HEK293 (cell line): Measurements from ENCODE around the gene ATPAF2.

Experiments used
- CTCF ChIA-PET: fragments of 350-600 bp; formaldehyde crosslinking; extraction: SDS; loops from one replicate; lab custom pipeline; 2021; ENCODE audit warnings: antibody characterized with exemption; lab: Yijun Ruan, JAX
- POLR2A ChIA-PET: fragments of 300-600 bp; formaldehyde crosslinking; extraction: SDS; loops from one replicate; lab custom pipeline; 2020; ENCODE audit warnings: antibody characterized with exemption, inconsistent platforms; lab: Yijun Ruan, JAX
- H3K27ac ChIP-seq: fragments of 200-500 bp; sonication (Bioruptor generic); 2 replicates; pipeline ENCODE4 v1.5.1; 2014; ENCODE audit warnings: low read depth, low read length, control low read depth, inconsistent platforms; ENCODE audit errors: extremely low read depth
- H3K36me3 ChIP-seq, 2 experiments: fragments of 200-500 bp in 1 of 2; sonication (Bioruptor generic) in 1 of 2; 1 replicate in 1 of 2; 2 replicates in 1 of 2; pipeline ENCODE4 v1.5.1; 2014 to 2017; ENCODE audit warnings: inconsistent platforms in 2 of 2, low read length in 2 of 2; ENCODE audit not compliant: control insufficient read depth in 2 of 2, insufficient read depth in 1 of 2
- H3K4me1 ChIP-seq: fragments of 200-500 bp; sonication (Bioruptor generic); 2 replicates; pipeline ENCODE4 v1.5.1; 2014; ENCODE audit warnings: mild to moderate bottlenecking, low read length, inconsistent platforms; ENCODE audit not compliant: control insufficient read depth, insufficient read depth
- H3K4me3 ChIP-seq: 2 replicates; pipeline ENCODE4 v1.5.1; 2011; ENCODE audit warnings: low read depth, mild to moderate bottlenecking, control low read depth, low read length, moderate library complexity
- H3K9me3 ChIP-seq: fragments of 200-500 bp; sonication (Bioruptor generic); 2 replicates; pipeline ENCODE4 v1.5.1; 2014; ENCODE audit warnings: low read depth, low read length, inconsistent platforms; ENCODE audit not compliant: control insufficient read depth, insufficient read depth
- HOXC10 ChIP-seq: sonication (generic); formaldehyde crosslinking; IDR thresholded peaks from 2 replicates; pipeline ENCODE4 v1.8.1; 2023; ENCODE audit warnings: mild to moderate bottlenecking, missing genetic modification reagents
- KLF10 ChIP-seq: fragments of 450-650 bp; IDR thresholded peaks from 2 replicates; pipeline ENCODE4 v1.5.1; 2018; ENCODE audit warnings: missing biosample characterization, mild to moderate bottlenecking, missing genetic modification characterization
- PRDM4 ChIP-seq: fragments of 450-650 bp; formaldehyde crosslinking; IDR thresholded peaks from 2 replicates; pipeline ENCODE4 v1.5.1; 2017; ENCODE audit warnings: missing biosample characterization, missing genetic modification characterization
- SCRT1 ChIP-seq: fragments of 450-650 bp; formaldehyde crosslinking; IDR thresholded peaks from 2 replicates; pipeline ENCODE4 v1.5.1; 2016; ENCODE audit warnings: missing biosample characterization, missing genetic modification characterization, borderline replicate concordance
- TRIM28 ChIP-seq: IDR thresholded peaks from 2 replicates; pipeline ENCODE4 v1.6.1; 2011; ENCODE audit warnings: low read length, control low read depth, borderline replicate concordance
- TSHZ1 ChIP-seq: fragments of 450-650 bp; formaldehyde crosslinking; IDR thresholded peaks from 2 replicates; pipeline ENCODE4 v1.5.1; 2016; ENCODE audit warnings: missing biosample characterization, missing genetic modification characterization, borderline replicate concordance
- ZBTB11 ChIP-seq: fragments of 450-650 bp; formaldehyde crosslinking; conservative IDR thresholded peaks from 2 replicates; pipeline ENCODE4 v1.5.1; 2016; ENCODE audit warnings: low read depth, missing biosample characterization, missing genetic modification characterization
- ZNF16 ChIP-seq: fragments of 450-650 bp; formaldehyde crosslinking; IDR thresholded peaks from 2 replicates; pipeline ENCODE4 v1.5.1; 2016; ENCODE audit warnings: low read depth, missing biosample characterization, missing genetic modification characterization
- ZNF169 ChIP-seq: fragments of 450-650 bp; formaldehyde crosslinking; IDR thresholded peaks from 2 replicates; pipeline ENCODE4 v1.5.1; 2016; ENCODE audit warnings: missing biosample characterization, missing genetic modification characterization
- ZNF184 ChIP-seq: fragments of 450-650 bp; IDR thresholded peaks from 2 replicates; pipeline ENCODE4 v1.5.1; 2018; ENCODE audit warnings: missing biosample characterization, mild to moderate bottlenecking, missing genetic modification characterization
- ZNF24 ChIP-seq: fragments of 450-650 bp; formaldehyde crosslinking; IDR thresholded peaks from 2 replicates; pipeline ENCODE4 v1.5.1; 2016; ENCODE audit warnings: missing biosample characterization, missing genetic modification characterization
- ZNF37A ChIP-seq: fragments of 450-650 bp; IDR thresholded peaks from 2 replicates; pipeline ENCODE4 v1.5.1; 2018; ENCODE audit warnings: missing biosample characterization, missing genetic modification characterization
- ZNF426 ChIP-seq: fragments of 450-650 bp; formaldehyde crosslinking; IDR thresholded peaks from 2 replicates; pipeline ENCODE4 v1.5.1; 2017; ENCODE audit warnings: missing biosample characterization, missing genetic modification characterization, mild to moderate bottlenecking, inconsistent platforms, moderate library complexity
- ZNF473 ChIP-seq: fragments of 450-650 bp; formaldehyde crosslinking; IDR thresholded peaks from 2 replicates; pipeline ENCODE4 v1.5.1; 2017; ENCODE audit warnings: missing biosample characterization, missing genetic modification characterization
- ZNF549 ChIP-seq: fragments of 450-650 bp; IDR thresholded peaks from 2 replicates; pipeline ENCODE4 v1.5.1; 2018; ENCODE audit warnings: missing biosample characterization, missing genetic modification characterization, mild to moderate bottlenecking, inconsistent platforms, moderate library complexity
- ZNF623 ChIP-seq: fragments of 450-650 bp; formaldehyde crosslinking; IDR thresholded peaks from 2 replicates; pipeline ENCODE4 v1.5.1; 2016; ENCODE audit warnings: missing biosample characterization, missing genetic modification characterization
- TF ChIP-seq, protein P1 (sequence below): fragments of 450-650 bp; formaldehyde crosslinking; IDR thresholded peaks from 2 replicates; pipeline ENCODE4 v1.5.1; 2016; ENCODE audit warnings: missing biosample characterization, missing genetic modification characterization
- TF ChIP-seq, protein P2 (sequence below): fragments of 450-650 bp; formaldehyde crosslinking; IDR thresholded peaks from 2 replicates; pipeline ENCODE4 v1.5.1; 2016; ENCODE audit warnings: missing biosample characterization, missing genetic modification characterization
- TF ChIP-seq, protein P3 (sequence below): fragments of 450-650 bp; formaldehyde crosslinking; optimal IDR thresholded peaks from 2 replicates; pipeline ENCODE3; 2016; ENCODE audit warnings: missing biosample characterization, mild to moderate bottlenecking, missing genetic modification characterization
- TF ChIP-seq, protein P4 (sequence below): fragments of 450-650 bp; formaldehyde crosslinking; IDR thresholded peaks from 2 replicates; pipeline ENCODE4 v1.5.1; 2016; ENCODE audit warnings: missing biosample characterization, missing genetic modification characterization

Gene ATPAF2

GRCh38 chr17:18037486-18037885 is 1.5 kb downstream of the ATPAF2 start:
- H3K9me3 ChIP-seq, result no peaks in the 10 kb centered on the region
- no peaks in the 10 kb centered on the region; a peak in 1 of 3 replicates for H3K36me3 ChIP-seq
- TF ChIP-seq, protein P1, sequence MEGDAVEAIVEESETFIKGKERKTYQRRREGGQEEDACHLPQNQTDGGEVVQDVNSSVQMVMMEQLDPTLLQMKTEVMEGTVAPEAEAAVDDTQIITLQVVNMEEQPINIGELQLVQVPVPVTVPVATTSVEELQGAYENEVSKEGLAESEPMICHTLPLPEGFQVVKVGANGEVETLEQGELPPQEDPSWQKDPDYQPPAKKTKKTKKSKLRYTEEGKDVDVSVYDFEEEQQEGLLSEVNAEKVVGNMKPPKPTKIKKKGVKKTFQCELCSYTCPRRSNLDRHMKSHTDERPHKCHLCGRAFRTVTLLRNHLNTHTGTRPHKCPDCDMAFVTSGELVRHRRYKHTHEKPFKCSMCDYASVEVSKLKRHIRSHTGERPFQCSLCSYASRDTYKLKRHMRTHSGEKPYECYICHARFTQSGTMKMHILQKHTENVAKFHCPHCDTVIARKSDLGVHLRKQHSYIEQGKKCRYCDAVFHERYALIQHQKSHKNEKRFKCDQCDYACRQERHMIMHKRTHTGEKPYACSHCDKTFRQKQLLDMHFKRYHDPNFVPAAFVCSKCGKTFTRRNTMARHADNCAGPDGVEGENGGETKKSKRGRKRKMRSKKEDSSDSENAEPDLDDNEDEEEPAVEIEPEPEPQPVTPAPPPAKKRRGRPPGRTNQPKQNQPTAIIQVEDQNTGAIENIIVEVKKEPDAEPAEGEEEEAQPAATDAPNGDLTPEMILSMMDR, result no peak
- TF ChIP-seq ZNF16 (no peak), TRIM28 (no peak), ZBTB11 (tag by site-specific recombination) (no peak), ZNF184 (no peak), ZNF549 (tag by site-specific recombination) (no peak), PRDM4 (tag by site-specific recombination) (no peak), ZNF426 (tag by site-specific recombination) (no peak)
- TF ChIP-seq, protein P2, sequence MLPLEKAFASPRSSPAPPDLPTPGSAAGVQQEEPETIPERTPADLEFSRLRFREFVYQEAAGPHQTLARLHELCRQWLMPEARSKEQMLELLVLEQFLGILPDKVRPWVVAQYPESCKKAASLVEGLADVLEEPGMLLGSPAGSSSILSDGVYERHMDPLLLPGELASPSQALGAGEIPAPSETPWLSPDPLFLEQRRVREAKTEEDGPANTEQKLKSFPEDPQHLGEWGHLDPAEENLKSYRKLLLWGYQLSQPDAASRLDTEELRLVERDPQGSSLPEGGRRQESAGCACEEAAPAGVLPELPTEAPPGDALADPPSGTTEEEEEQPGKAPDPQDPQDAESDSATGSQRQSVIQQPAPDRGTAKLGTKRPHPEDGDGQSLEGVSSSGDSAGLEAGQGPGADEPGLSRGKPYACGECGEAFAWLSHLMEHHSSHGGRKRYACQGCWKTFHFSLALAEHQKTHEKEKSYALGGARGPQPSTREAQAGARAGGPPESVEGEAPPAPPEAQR, result no peak
- TF ChIP-seq, all 188 proteins: peak for 0
- peaks cover 18% of the 10 kb centered on the region for H3K4me1 ChIP-seq
- POLR2A ChIA-PET, result interaction anchor here (0.6 kb wide), 1 partner anchor 76 kb away, joined by 3 read pairs; no protein-coding TSS in a partner anchor
- H3K27ac ChIP-seq, result no peak overlapping the region
- no peak overlapping the region for H3K4me3 ChIP-seq
- CTCF ChIA-PET, result interaction anchor here (0.7 to 8.1 kb wide), 4 partner anchors 119 to 1531 kb away, joined by 3 to 54 read pairs (median 11); no protein-coding TSS in a partner anchor

DNA sequence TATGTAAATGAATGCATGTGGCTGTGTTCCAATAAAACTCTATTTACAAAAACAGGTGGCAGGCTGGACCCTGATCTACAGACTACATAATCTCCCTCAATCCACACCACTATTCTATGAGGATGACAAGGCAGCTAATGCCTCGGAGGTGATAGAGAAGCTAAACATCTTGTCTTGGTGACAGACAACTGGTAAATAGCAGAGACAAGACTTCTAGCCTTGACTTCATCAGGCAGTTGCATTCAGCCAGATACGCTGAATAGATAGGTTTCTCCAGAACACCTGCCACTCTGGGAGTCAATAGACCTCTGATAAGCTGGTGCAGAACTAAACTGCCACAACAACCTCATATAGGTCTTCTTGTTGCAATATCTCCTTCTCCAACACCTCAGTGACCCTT is 3.3 kb downstream of the ATPAF2 start:
- CTCF ChIA-PET, result interaction anchor here (0.6 to 8.1 kb wide), 15 partner anchors 10 to 1582 kb away, joined by 3 to 74 read pairs (median 4); no protein-coding TSS in a partner anchor
- H3K4me1 ChIP-seq, result peaks cover 7% of the 10 kb centered on the region
- POLR2A ChIA-PET, result no interaction called here
- no peak overlapping the region for H3K4me3 ChIP-seq
- H3K9me3 ChIP-seq, result no peaks in the 10 kb centered on the region
- no peaks in the 10 kb centered on the region; a peak in 1 of 3 replicates for H3K36me3 ChIP-seq
- H3K27ac ChIP-seq, result no peak overlapping the region
- no peak for TF ChIP-seq KLF10 (tag by site-specific recombination)
- no peak for TF ChIP-seq ZNF623 (tag by site-specific recombination)
- TF ChIP-seq SCRT1 (tag by site-specific recombination), result no peak
- no peak for TF ChIP-seq TSHZ1 (tag by site-specific recombination)
- TF ChIP-seq ZNF24 (tag by site-specific recombination), result no peak
- TF ChIP-seq, protein P3, sequence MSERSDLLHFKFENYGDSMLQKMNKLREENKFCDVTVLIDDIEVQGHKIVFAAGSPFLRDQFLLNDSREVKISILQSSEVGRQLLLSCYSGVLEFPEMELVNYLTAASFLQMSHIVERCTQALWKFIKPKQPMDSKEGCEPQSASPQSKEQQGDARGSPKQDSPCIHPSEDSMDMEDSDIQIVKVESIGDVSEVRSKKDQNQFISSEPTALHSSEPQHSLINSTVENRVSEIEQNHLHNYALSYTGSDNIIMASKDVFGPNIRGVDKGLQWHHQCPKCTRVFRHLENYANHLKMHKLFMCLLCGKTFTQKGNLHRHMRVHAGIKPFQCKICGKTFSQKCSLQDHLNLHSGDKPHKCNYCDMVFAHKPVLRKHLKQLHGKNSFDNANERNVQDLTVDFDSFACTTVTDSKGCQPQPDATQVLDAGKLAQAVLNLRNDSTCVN (tag by site-specific recombination), result no peak
- TF ChIP-seq ZNF169 (tag by site-specific recombination), result no peak
- TF ChIP-seq HOXC10 (CRISPR knock-in tag), result no peak
- TF ChIP-seq ZNF473 (tag by site-specific recombination), result no peak
- TF ChIP-seq ZNF37A (tag by site-specific recombination), result no peak
- TF ChIP-seq, protein P4, sequence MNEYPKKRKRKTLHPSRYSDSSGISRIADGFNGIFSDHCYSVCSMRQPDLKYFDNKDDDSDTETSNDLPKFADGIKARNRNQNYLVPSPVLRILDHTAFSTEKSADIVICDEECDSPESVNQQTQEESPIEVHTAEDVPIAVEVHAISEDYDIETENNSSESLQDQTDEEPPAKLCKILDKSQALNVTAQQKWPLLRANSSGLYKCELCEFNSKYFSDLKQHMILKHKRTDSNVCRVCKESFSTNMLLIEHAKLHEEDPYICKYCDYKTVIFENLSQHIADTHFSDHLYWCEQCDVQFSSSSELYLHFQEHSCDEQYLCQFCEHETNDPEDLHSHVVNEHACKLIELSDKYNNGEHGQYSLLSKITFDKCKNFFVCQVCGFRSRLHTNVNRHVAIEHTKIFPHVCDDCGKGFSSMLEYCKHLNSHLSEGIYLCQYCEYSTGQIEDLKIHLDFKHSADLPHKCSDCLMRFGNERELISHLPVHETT (tag by site-specific recombination), result no peak
